ENCODE results near the gene NT5C1A. TPM values are rescaled to one million over a fixed set of nuclear protein-coding genes. Genes with fewer than 3 reads are reported as not detected.

The NT5C1A gene
- total RNA-seq, 1 donor from 2014 or later, result not detected

GRCh38 chr1:39692152-39693074 is 20.5 kb upstream of the NT5C1A start:
- no peak overlapping the region for H3K4me3 ChIP-seq (ENCODE audit: low read depth, low read length)
- no peak for DNase-seq (ENCODE audit: low read depth)
- TF ChIP-seq CTCF (IDR thresholded peaks at IDR 0.05; ENCODE audit: insufficient read depth, low read length, poor library complexity, severe bottlenecking), result no peak
- H3K27me3 ChIP-seq (ENCODE audit: control insufficient read depth, insufficient read depth, low read length), result peaks cover 52% of the 10 kb centered on the region
- no peaks in the 10 kb centered on the region for H3K36me3 ChIP-seq (ENCODE audit: control insufficient read depth, insufficient read depth, low read length)

GRCh38 chr1:39691383-39692151 is 19.7 kb upstream of the NT5C1A start, which contains the start of gene HPCAL4:
TSS of gene HPCAL4 (minus strand) at chr1:39691433. CDS start at chr1:39684603, 6,830 bp downstream.
- Histone ChIP-seq H3K4me3 (ENCODE audit: low read depth, low read length) (peak within 1 kb of the TSS; percentile 10), H3K36me3 (ENCODE audit: control insufficient read depth, insufficient read depth, low read length) (no peaks in the 10 kb centered on the region), H3K27me3 (ENCODE audit: control insufficient read depth, insufficient read depth, low read length) (peaks cover 55% of the 10 kb centered on the region)
- no peak for TF ChIP-seq CTCF (IDR thresholded peaks at IDR 0.05; ENCODE audit: insufficient read depth, low read length, poor library complexity, severe bottlenecking)
- peak; percentile 50 for DNase-seq (ENCODE audit: low read depth)

GRCh38 chr1:39690794-39691382 is 19.0 kb upstream of the NT5C1A start:
- Histone ChIP-seq H3K27me3 (ENCODE audit: control insufficient read depth, insufficient read depth, low read length) (peaks cover 59% of the 10 kb centered on the region), H3K4me3 (ENCODE audit: low read depth, low read length) (no peak overlapping the region), H3K36me3 (ENCODE audit: control insufficient read depth, insufficient read depth, low read length) (no peaks in the 10 kb centered on the region)
- DNase-seq (ENCODE audit: low read depth), result no peak
- no peak for TF ChIP-seq CTCF (IDR thresholded peaks at IDR 0.05; ENCODE audit: insufficient read depth, low read length, poor library complexity, severe bottlenecking)

GRCh38 chr1:39690225-39690624 is 18.3 kb upstream of the NT5C1A start:
- Histone ChIP-seq H3K36me3 (ENCODE audit: control insufficient read depth, insufficient read depth, low read length) (no peaks in the 10 kb centered on the region), H3K4me3 (ENCODE audit: low read depth, low read length) (no peak overlapping the region), H3K27me3 (ENCODE audit: control insufficient read depth, insufficient read depth, low read length) (peaks cover 59% of the 10 kb centered on the region)
- no peak for DNase-seq (ENCODE audit: low read depth)
- no peak for TF ChIP-seq CTCF (IDR thresholded peaks at IDR 0.05; ENCODE audit: insufficient read depth, low read length, poor library complexity, severe bottlenecking)

GRCh38 chr1:39689635-39690034 is 17.7 kb upstream of the NT5C1A start:
- Histone ChIP-seq H3K27me3 (ENCODE audit: control insufficient read depth, insufficient read depth, low read length) (peaks cover 62% of the 10 kb centered on the region), H3K4me3 (ENCODE audit: low read depth, low read length) (no peak overlapping the region), H3K36me3 (ENCODE audit: control insufficient read depth, insufficient read depth, low read length) (no peaks in the 10 kb centered on the region)
- no peak for TF ChIP-seq CTCF (IDR thresholded peaks at IDR 0.05; ENCODE audit: insufficient read depth, low read length, poor library complexity, severe bottlenecking)
- no peak for DNase-seq (ENCODE audit: low read depth)
